GM21723 (cell line): ENCODE data around the gene PAF1.

Source experiments
- ATAC-seq: cut with Tn5 transposase; IDR thresholded peaks from one replicate; pipeline ENCODE4 v1.9.1; 2021; ENCODE audit warnings: mild to moderate bottlenecking, moderate library complexity; ENCODE audit not compliant: unreplicated experiment

Gene PAF1

DNA sequence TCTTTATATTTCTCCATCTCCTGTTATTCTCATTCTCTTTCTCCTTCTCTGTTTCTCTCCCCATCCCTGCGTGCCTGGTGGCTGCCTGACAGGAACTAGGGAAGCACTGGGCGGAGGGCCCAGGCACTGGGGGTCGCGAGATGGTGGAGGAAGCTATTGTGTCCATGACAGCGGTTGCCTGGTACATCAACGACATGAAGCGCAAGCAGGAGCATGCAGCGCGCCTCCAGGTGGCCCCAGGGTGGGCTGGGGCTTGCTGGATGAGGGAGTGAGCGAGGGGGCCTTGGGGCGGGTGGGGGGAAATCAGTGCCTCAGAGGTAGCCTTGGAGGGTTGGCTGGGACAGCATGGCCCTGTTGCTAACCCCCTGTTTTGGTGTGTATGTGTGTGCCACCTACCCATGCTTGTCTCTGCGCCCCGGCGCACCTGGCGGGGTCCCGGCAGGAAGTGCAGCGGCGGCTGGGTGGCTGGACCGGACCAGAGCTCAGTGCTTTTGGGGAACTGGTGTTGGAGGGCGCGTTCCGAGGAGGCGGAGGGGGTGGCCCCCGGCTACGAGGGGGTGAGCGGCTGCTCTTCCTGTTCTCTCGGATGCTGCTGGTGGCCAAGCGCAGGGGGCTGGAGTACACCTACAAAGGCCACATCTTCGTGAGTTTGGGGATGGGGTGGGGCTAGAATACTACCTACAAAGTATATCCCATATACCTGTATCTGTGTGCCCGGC is 26.7 kb upstream of the PAF1 start:
- ATAC-seq: no peak

GRCh38 chr19:39416152-39417120 is 25.5 kb upstream of the PAF1 start:
- no peak for ATAC-seq

- no peak for ATAC-seq
Measured at GRCh38 chr19:39415111-39416046, 24.5 kb upstream of the PAF1 start.

DNA sequence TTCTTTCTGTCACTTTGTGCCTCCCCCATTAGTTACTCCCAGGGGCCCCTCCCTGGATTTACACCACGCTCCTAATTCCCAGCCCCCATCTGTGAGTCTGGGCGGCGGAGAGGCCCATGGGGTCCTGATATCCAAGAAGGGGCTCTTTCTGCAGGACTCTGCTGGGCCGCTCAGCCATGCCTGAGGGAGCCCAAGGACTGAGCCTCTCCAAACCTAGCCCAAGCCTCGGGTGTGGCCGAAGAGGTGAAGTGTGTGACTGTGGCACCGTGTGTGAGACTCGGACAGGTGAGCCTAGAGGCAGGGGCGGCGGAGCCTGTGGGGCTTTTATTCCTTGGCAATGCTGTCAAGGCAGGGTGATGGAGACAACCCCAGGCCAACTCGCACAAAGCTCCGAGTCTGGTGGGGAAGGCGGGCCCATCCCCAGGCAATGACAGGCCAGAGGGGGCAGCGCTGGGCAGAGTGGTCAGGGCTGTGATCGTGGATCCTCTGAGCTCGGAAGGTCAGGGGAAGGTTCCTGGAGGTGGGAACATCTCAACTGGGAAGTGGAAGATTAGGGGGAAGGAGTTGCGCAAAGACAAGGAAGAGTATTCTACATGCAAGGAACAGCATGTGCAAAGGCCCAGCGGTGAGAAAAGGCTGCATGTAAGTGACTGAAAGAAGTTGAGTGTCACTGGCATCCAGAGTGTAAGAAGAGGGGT is 23.2 kb upstream of the PAF1 start:
- no peak for ATAC-seq

GRCh38 chr19:39413272-39413910 is 22.5 kb upstream of the PAF1 start:
- ATAC-seq: no peak

DNA sequence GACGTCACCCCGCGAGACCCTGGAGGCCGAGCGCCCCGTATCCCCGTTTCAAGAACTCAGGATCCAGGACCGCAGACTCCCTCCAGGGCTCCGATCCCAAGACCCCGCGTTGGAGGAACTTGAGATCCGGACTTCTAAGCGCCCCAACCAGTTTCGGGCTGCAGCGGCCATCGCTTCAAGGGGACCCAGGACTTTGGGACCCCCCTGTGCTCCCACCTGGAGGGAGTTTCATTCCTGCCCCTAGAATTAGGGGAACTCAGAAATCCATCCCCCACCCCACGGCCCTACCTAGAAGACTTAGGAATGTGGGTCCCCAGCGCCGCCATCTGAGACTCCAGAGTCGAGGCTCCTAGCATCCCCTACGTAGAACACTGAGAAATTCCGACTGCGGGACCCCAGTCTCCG is 22.0 kb upstream of the PAF1 start:
- ATAC-seq: no peak

- ATAC-seq: peak; percentile 44
Measured at GRCh38 chr19:39412100-39412866, 21.4 kb upstream of the PAF1 start, which contains the start of gene PLEKHG2. PLEKHG2 (plus strand) TSS chr19:39412669; CDS start chr19:39414087, 1,418 bp downstream.

DNA sequence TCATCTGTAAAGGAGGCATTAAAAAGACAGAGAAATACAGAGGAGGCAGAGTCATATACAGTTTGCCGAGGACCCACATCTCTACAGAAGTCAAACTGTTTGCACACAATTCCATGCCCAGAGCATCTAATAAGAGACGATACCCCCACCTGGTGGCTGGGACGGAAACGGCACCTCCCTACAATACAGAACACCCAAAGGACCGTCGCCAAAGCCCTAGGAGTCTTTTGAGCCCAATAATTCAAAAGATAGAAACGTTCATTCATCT is 20.9 kb upstream of the PAF1 start:
- ATAC-seq: peak; percentile 30

GRCh38 chr19:39411081-39411831 is 20.4 kb upstream of the PAF1 start:
- no peak for ATAC-seq

- ATAC-seq: no peak
Measured at GRCh38 chr19:39410831-39411080, 19.9 kb upstream of the PAF1 start.

- no peak for ATAC-seq
Measured at GRCh38 chr19:39410017-39410830, 19.3 kb upstream of the PAF1 start.

DNA sequence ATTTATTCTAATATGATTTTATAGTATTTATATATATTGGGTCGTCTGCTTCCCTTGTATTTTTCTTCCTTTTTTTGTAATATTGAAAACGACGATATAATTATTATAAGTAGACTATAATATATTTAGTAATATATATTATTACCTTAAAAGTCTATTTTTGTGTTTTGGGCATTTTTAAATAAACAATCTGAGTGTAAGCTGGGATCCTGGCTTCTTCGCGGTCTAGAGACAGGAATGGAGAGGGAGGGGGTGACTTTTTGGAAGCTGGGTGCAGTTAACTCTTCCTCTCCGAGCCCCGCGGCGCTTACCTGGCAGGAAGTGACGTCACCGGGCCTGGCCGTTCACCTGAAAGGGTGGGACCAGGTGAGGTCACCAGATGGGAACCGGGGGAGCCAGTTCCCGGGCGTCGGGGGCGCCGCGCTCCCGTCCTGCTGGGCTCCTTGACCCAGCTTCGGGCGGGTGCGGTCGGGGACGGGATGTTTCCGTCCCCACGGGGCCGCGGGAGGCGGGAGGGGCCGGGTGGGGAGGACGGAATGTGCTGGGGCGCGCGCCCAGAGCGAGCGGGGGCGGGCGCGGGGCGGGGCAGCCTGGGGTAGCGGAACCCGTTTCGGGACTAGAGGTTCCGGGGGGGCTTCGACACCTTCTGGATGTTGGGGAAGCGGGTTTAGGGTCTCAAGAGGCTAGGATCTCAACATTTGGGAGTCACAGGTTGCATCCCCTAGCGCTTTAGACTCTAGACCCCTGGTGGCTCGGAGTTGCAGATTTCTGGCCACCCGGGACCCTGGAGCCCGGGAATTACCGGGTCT is 18.5 kb upstream of the PAF1 start:
- ATAC-seq: no peak

DNA sequence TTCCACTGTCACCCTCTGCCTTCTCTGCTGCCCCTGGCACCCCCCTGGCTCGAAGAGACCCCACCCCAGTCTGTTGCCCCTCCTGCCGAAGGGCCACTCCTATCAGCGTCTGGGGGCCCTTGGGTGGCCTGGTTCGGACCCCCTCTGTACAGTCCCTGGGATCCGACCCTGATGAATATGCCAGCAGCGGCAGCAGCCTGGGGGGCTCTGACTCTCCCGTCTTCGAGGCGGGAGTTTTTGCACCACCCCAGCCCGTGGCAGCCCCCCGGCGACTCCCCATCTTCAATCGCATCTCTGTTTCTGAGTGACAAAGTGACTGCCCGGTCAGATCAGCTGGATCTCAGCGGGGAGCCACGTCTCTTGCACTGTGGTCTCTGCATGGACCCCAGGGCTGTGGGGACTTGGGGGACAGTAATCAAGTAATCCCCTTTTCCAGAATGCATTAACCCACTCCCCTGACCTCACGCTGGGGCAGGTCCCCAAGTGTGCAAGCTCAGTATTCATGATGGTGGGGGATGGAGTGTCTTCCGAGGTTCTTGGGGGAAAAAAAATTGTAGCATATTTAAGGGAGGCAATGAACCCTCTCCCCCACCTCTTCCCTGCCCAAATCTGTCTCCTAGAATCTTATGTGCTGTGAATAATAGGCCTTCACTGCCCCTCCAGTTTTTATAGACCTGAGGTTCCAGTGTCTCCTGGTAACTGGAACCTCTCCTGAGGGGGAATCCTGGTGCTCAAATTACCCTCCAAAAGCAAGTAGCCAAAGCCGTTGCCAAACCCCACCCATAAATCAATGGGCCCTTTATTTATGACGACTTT is 17.7 kb upstream of the PAF1 start:
- ATAC-seq: no peak

DNA sequence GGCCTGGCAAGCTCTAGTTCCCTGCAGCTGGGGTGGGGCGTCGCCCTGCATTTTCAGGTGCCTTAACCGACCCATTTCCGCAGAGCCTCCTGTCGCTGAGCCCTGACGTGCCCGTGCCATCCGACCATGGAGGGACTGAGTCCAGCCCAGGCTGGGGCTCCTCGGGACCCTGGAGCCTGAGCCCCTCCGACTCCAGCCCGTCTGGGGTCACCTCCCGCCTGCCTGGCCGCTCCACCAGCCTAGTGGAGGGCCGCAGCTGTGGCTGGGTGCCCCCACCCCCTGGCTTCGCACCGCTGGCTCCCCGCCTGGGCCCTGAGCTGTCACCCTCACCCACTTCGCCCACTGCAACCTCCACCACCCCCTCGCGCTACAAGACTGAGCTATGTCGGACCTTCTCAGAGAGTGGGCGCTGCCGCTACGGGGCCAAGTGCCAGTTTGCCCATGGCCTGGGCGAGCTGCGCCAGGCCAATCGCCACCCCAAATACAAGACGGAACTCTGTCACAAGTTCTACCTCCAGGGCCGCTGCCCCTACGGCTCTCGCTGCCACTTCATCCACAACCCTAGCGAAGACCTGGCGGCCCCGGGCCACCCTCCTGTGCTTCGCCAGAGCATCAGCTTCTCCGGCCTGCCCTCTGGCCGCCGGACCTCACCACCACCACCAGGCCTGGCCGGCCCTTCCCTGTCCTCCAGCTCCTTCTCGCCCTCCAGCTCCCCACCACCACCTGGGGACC is 16.9 kb upstream of the PAF1 start:
- no peak for ATAC-seq

GRCh38 chr19:39407410-39407659 is 16.4 kb upstream of the PAF1 start:
- no peak for ATAC-seq
